Rectal smooth muscle tissue (tissue), 1 donor: ENCODE data around the gene OR2AJ1.

Source experiments
- H3K27ac ChIP-seq: one replicate; pipeline ENCODE4 v1.7.0; 2013; ENCODE audit warnings: low read depth, low read length, inconsistent platforms
- H3K27me3 ChIP-seq: one replicate; pipeline ENCODE4 v1.7.0; 2013; ENCODE audit warnings: low read length; ENCODE audit not compliant: control insufficient read depth, insufficient read depth
- H3K36me3 ChIP-seq: one replicate; pipeline ENCODE4 v1.7.0; 2013; ENCODE audit warnings: low read length; ENCODE audit not compliant: control insufficient read depth, insufficient read depth
- H3K4me1 ChIP-seq: one replicate; pipeline ENCODE4 v1.7.0; 2013; ENCODE audit warnings: low read length; ENCODE audit not compliant: control insufficient read depth, insufficient read depth
- H3K4me3 ChIP-seq: one replicate; pipeline ENCODE4 v1.7.0; 2013; ENCODE audit warnings: low read length
- H3K9ac ChIP-seq: one replicate; pipeline ENCODE4 v1.7.0; 2013; ENCODE audit warnings: low read length

The OR2AJ1 gene, protein sequence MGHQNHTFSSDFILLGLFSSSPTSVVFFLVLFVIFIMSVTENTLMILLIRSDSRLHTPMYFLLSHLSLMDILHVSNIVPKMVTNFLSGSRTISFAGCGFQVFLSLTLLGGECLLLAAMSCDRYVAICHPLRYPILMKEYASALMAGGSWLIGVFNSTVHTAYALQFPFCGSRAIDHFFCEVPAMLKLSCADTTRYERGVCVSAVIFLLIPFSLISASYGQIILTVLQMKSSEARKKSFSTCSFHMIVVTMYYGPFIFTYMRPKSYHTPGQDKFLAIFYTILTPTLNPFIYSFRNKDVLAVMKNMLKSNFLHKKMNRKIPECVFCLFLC

DNA sequence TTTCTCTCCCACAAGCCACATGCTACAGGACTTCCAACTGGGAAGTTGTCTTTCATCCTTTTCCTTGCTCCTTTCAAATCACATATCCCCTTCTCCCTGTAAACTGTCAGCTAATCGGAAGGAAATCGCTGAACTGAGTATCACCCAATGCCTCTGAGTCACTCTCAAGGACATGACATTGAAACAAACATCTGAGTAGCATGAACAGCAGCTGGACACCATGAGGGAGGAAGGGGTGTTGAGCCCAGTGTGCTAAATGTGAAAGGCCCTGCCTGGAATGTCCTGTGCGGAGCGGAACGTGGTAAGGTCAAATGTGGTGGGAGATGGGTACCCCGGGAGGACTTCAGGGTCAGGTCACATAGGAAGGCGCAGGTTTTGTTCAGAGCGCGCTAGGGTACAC is at the start of gene OR2AJ1:
TSS of gene OR2AJ1 (plus strand) at position 22 of the 400 bp plus-strand sequence. CDS start 8,880 bp downstream, outside the sequence.
- Histone ChIP-seq H3K4me1 (no peaks in the 10 kb centered on the region), H3K27ac (no peak within 1 kb of the TSS), H3K36me3 (no peaks in the 10 kb centered on the region), H3K4me3 (no peak within 1 kb of the TSS), H3K27me3 (no peaks in the 10 kb centered on the region), H3K9ac (no peak within 1 kb of the TSS)

- no peak overlapping the region for H3K4me3 ChIP-seq
- H3K36me3 ChIP-seq, result no peaks in the 10 kb centered on the region
- H3K27ac ChIP-seq, result no peak overlapping the region
- no peak overlapping the region for H3K9ac ChIP-seq
- no peaks in the 10 kb centered on the region for H3K4me1 ChIP-seq
- H3K27me3 ChIP-seq, result no peaks in the 10 kb centered on the region
Observed at GRCh38 chr1:247883346-247883745, 41.3 kb upstream of the OR2AJ1 start.

GRCh38 chr1:247884797-247885413 is 39.8 kb upstream of the OR2AJ1 start:
- H3K4me3 ChIP-seq, result no peak overlapping the region
- H3K36me3 ChIP-seq, result no peaks in the 10 kb centered on the region
- no peak overlapping the region for H3K9ac ChIP-seq
- no peaks in the 10 kb centered on the region for H3K27me3 ChIP-seq
- no peak overlapping the region for H3K27ac ChIP-seq
- H3K4me1 ChIP-seq, result no peaks in the 10 kb centered on the region

GRCh38 chr1:247895163-247895637 is 29.5 kb upstream of the OR2AJ1 start, which contains the start of gene OR2W3:
OR2W3 (plus strand) TSS chr1:247895587; CDS start chr1:247895587, 0 bp downstream.
- no peak within 1 kb of the TSS for H3K4me3 ChIP-seq
- no peak within 1 kb of the TSS for H3K27ac ChIP-seq
- no peaks in the 10 kb centered on the region for H3K36me3 ChIP-seq
- H3K27me3 ChIP-seq, result no peaks in the 10 kb centered on the region
- H3K9ac ChIP-seq, result no peak within 1 kb of the TSS
- H3K4me1 ChIP-seq, result no peaks in the 10 kb centered on the region

GRCh38 chr1:247895976-247896375 is 28.7 kb upstream of the OR2AJ1 start:
- Histone ChIP-seq H3K27me3 (no peaks in the 10 kb centered on the region), H3K36me3 (no peaks in the 10 kb centered on the region), H3K4me3 (no peak overlapping the region), H3K27ac (no peak overlapping the region), H3K9ac (no peak overlapping the region), H3K4me1 (no peaks in the 10 kb centered on the region)

- no peak overlapping the region for H3K4me3 ChIP-seq
- no peak overlapping the region for H3K9ac ChIP-seq
- no peaks in the 10 kb centered on the region for H3K4me1 ChIP-seq
- H3K27me3 ChIP-seq, result no peaks in the 10 kb centered on the region
- no peaks in the 10 kb centered on the region for H3K36me3 ChIP-seq
- no peak overlapping the region for H3K27ac ChIP-seq
Observed at GRCh38 chr1:247904122-247904521, 20.6 kb upstream of the OR2AJ1 start.

DNA sequence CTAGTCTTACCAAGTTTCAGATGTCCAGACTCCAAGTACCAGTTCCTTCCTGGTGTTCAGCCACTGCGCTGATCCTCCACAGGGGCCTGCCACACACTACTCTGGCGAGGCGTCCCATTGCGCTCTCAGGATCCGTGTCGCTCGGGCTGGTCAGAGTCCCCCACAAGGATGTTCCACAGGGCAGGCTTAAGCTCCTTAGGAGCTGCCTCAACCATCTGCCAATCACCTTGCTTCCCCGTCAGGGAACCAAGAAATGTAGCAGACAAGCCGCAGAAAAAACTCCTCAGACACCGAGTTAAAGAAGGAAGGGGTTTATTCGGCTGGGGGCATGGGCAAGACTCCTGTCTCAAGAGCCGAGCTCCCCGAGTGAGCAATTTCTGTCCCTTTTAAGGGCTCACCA is 19.5 kb upstream of the OR2AJ1 start:
- H3K36me3 ChIP-seq, result no peaks in the 10 kb centered on the region
- no peak overlapping the region for H3K9ac ChIP-seq
- no peaks in the 10 kb centered on the region for H3K27me3 ChIP-seq
- H3K27ac ChIP-seq, result no peak overlapping the region
- no peak overlapping the region for H3K4me3 ChIP-seq
- no peaks in the 10 kb centered on the region for H3K4me1 ChIP-seq

GRCh38 chr1:247905910-247906503 is 18.7 kb upstream of the OR2AJ1 start:
- no peak overlapping the region for H3K4me3 ChIP-seq

DNA sequence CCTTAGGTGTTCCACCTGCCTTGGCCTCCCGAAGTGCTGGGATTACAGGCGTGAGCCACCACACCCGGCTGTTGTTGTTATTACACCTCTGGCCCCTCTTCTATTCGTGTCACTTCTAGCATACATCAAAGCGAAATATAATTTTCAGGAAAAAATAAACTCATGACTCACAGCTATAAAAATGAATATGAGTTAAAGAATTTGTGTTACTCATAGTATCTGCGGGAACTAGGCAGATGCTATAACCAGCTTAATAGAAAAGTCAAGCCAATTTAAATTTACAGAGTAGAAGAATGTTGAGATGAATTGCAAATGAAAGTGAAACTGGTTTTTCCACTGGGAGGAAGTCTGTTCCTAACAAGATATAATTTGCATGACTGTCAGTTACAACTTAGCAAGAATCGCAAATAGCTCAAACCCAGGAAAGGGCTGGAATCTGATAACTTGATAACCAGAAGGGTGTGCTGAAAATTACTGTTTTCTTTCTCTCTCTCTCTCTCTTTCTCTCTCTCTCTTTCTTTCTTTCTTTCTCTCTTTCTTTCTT is 18.1 kb upstream of the OR2AJ1 start:
- no peak overlapping the region for H3K9ac ChIP-seq
- H3K27ac ChIP-seq, result no peak overlapping the region
- H3K4me1 ChIP-seq, result no peaks in the 10 kb centered on the region
- peak overlapping the region; percentile 21 for H3K4me3 ChIP-seq
- H3K36me3 ChIP-seq, result no peaks in the 10 kb centered on the region
- H3K27me3 ChIP-seq, result no peaks in the 10 kb centered on the region

More at GRCh38 chr1:247905910-247906503, 18.7 kb upstream of the OR2AJ1 start:
- Histone ChIP-seq H3K4me1 (no peaks in the 10 kb centered on the region), H3K9ac (no peak overlapping the region), H3K27ac (no peak overlapping the region), H3K27me3 (no peaks in the 10 kb centered on the region), H3K36me3 (no peaks in the 10 kb centered on the region)

DNA sequence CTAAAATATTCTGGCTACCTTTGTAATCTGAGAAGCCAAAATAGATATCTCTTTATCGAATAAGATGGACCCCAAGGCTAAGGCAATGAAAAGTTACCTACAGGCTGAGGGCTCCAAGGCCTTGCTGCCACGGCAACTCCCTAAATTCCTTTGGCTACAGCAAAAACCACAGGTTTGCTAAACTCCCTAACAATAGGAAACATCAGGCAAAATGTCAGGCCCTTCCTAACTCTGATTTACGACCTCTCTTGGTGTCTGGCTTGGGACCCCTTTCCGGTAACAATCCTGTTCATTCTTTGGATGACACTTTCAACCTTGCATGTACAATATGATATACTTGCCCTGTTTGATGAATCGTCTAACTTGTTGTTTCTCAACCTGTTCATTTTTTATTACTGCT is 15.9 kb upstream of the OR2AJ1 start:
- Histone ChIP-seq H3K4me3 (no peak overlapping the region), H3K9ac (no peak overlapping the region), H3K27ac (no peak overlapping the region), H3K27me3 (no peaks in the 10 kb centered on the region), H3K4me1 (no peaks in the 10 kb centered on the region), H3K36me3 (no peaks in the 10 kb centered on the region)

DNA sequence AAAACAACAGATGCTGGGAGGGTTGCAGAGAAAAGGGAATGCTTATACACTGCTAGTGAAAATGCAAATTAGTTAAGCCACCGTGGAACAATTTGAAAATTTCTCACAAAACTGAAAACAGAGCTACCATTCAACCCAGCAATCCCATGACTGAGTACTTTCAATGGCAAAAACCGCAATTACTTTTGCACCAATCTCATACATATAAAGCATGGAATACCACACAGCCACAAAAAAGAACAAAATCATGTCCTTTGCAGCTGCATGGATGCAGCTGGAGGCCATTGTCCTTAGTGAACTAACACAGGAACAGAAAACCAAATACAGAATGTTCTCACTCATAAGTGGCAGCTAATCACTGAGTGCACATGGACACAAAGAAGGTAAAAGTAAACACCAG is 10.9 kb upstream of the OR2AJ1 start:
- Histone ChIP-seq H3K9ac (no peak overlapping the region), H3K27me3 (no peaks in the 10 kb centered on the region), H3K27ac (no peak overlapping the region), H3K36me3 (no peaks in the 10 kb centered on the region), H3K4me3 (no peak overlapping the region), H3K4me1 (no peaks in the 10 kb centered on the region)

- Histone ChIP-seq H3K27me3 (no peaks in the 10 kb centered on the region), H3K9ac (no peak overlapping the region), H3K4me3 (no peak overlapping the region), H3K36me3 (no peaks in the 10 kb centered on the region), H3K27ac (no peak overlapping the region), H3K4me1 (no peaks in the 10 kb centered on the region)
Observed at GRCh38 chr1:247914941-247915662, 9.6 kb upstream of the OR2AJ1 start.
